ENCODE measurements around the gene RBM33.

Gene RBM33

GRCh38 chr7:155802291-155802690 lies 157.8 kb downstream of the RBM33 start:
- TF ChIP-seq CTCF (conservative IDR thresholded peaks at IDR 0.05; ENCODE audit: low read depth, low read length): no peak
- no peak overlapping the region for H3K4me3 ChIP-seq (ENCODE audit: low read length)

DNA sequence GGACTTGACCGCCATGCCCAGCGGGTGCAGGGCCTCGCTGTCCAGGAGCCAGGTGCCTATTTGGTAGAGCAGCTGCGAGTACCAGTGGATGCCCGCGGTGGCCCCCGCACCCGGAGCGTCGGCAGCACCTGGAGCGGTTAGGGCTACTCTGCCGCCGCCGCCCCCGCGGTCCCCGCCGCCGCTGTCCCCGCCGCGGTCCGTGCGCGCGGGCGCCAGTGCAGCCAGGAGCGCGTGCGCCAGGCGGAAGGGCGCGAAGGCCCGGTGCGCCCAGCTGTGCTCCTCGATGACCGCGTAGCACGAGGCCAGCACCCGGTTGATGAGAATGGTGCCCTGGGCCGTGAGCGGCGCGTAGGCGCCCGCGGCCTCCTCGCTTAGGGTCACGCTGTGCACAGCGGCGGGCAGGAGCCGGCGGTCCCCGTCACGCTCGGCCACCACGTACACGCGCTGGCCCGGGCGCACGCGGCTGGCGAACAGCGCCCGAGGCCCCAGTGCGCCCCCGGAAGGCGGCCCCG lies 158.5 kb downstream of the RBM33 start:
- TF ChIP-seq CTCF (conservative IDR thresholded peaks at IDR 0.05; ENCODE audit: low read depth, low read length): no peak
- no peak overlapping the region for H3K4me3 ChIP-seq (ENCODE audit: low read length)

More at GRCh38 chr7:155802291-155802690, 157.8 kb downstream of the RBM33 start:
- no peak for DNase-seq (ENCODE audit: low read depth)

GRCh38 chr7:155803418-155804376 lies 159.2 kb downstream of the RBM33 start:
- no peak for TF ChIP-seq CTCF (conservative IDR thresholded peaks at IDR 0.05; ENCODE audit: low read depth, low read length)
- no peak for DNase-seq (ENCODE audit: low read depth)
- peak overlapping the region; percentile 23 for H3K4me3 ChIP-seq (ENCODE audit: low read length)

More for the DNA sequence above, 158.5 kb downstream of the RBM33 start:
- DNase-seq (ENCODE audit: low read depth): no peak

DNA sequence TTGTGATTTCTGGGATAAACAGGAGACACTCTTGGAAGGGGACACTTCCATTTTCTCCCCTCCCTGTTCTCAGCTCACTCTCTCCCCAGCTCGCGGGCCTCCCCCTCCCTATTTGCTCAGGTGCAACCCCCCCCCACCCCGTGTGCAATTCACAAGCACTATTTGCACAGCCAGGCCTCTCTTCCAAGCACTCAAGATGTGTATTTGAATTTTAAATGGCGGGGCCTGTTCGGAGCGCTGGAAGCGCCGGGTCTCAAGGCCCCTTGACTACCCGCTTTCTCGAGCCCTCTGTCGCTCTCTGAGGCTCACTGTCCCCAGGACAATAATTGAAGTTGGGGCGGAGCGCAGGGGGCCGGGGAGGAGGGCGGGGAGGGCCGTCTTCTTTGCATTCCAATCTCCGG lies 160.0 kb downstream of the RBM33 start:
- no peak for TF ChIP-seq CTCF (conservative IDR thresholded peaks at IDR 0.05; ENCODE audit: low read depth, low read length)
- no peak overlapping the region for H3K4me3 ChIP-seq (ENCODE audit: low read length)
- no peak for DNase-seq (ENCODE audit: low read depth)

- TF ChIP-seq CTCF (conservative IDR thresholded peaks at IDR 0.05; ENCODE audit: low read depth, low read length): peak; percentile 68
- DNase-seq (ENCODE audit: low read depth): peak; percentile 12
- H3K4me3 ChIP-seq (ENCODE audit: low read length): peak overlapping the region; percentile 44
Observed at GRCh38 chr7:155804897-155805825, 160.7 kb downstream of the RBM33 start.

- TF ChIP-seq CTCF (conservative IDR thresholded peaks at IDR 0.05; ENCODE audit: low read depth, low read length): no peak
- peak overlapping the region; percentile 8 for H3K4me3 ChIP-seq (ENCODE audit: low read length)
- no peak for DNase-seq (ENCODE audit: low read depth)
Observed at GRCh38 chr7:155805826-155806095, 161.3 kb downstream of the RBM33 start.

All from retinal pigment epithelial cell (primary cell).